ENCODE data around the gene TMEM184A. TPM values are rescaled to one million over a fixed set of nuclear protein-coding genes. Genes with fewer than 3 reads are reported as not detected.

Gene TMEM184A
- total and polyA plus RNA-seq, 2 of the 13 experiments (the other 11 are each of a cell fraction or from before 2014, with no cell fraction given), result 9.5 to 20.4 TPM

DNA sequence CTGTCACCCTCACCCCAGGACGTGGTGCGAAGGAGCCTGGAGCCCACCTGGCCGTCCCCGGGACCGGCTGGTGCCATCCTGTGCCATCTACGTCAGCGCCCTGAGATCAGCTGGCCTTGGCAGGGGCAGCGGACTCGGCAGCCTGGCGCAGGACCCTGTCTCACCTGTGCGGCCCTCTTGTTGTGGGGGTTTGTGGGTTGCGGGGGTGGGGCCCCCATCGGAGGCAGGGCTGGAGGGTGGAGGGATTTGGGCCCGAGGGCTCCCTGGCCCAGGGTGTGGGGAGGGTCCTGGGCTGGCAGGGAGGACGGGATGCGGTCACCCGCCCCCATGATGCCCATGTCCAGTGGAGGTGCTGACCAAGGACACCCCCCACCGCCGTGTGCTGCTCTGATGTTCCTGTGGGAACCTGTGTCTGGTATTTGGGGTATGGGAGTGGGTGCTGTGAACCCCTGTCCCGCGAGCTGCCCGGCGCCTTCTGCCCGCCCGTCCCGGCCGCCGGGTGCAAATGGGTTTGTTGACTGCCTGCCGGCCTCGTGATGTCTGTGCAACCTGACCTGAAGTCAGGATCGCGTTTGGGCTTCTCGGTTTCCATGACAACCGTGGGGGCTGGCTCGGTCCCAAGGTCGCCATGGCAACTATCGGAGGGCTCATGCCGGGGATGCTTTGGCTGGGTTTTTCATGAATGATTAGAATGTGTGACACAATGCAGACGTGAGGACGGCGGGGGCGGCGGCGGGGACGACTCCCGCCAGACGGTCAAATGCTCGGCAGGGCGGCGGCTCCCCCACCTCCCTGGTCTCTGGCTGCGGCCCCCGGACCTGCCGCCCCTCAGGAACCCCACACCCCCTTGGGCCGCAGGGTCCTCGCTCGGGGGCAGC is 18.2 kb downstream of the TMEM184A start (continued):
- 0 out of 2 replicates have a peak, but pooled peaks have one; percentile 1 for TF ChIP-seq ZNF646 (CRISPR knock-in tag; IDR thresholded peaks at IDR 0.05)
- TF ChIP-seq RAD21 (CRISPR knock-in tag; IDR thresholded peaks at IDR 0.05), result 0 out of 2 replicates have a peak, but pooled peaks have one; percentile 7
- peak; percentile 55 for TF ChIP-seq ZFX (CRISPR knock-in tag; IDR thresholded peaks at IDR 0.05; ENCODE audit: low read depth)
- no peak for TF ChIP-seq NCOR1 (IDR thresholded peaks at IDR 0.05; ENCODE audit: borderline replicate concordance, low read length)
- TF ChIP-seq MLX (CRISPR knock-in tag; IDR thresholded peaks at IDR 0.05), result no peak
- 0 out of 2 replicates have a peak, but pooled peaks have one; percentile 35 for TF ChIP-seq ZFP91 (CRISPR knock-in tag; IDR thresholded peaks at IDR 0.05; ENCODE audit: borderline replicate concordance)
- TF ChIP-seq RFX3 (CRISPR knock-in tag; IDR thresholded peaks at IDR 0.05), result peak; percentile 74
- TF ChIP-seq, protein P1, sequence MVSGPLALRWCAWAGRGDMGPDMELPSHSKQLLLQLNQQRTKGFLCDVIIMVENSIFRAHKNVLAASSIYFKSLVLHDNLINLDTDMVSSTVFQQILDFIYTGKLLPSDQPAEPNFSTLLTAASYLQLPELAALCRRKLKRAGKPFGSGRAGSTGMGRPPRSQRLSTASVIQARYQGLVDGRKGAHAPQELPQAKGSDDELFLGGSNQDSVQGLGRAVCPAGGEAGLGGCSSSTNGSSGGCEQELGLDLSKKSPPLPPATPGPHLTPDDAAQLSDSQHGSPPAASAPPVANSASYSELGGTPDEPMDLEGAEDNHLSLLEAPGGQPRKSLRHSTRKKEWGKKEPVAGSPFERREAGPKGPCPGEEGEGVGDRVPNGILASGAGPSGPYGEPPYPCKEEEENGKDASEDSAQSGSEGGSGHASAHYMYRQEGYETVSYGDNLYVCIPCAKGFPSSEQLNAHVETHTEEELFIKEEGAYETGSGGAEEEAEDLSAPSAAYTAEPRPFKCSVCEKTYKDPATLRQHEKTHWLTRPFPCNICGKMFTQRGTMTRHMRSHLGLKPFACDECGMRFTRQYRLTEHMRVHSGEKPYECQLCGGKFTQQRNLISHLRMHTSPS (CRISPR knock-in tag; IDR thresholded peaks at IDR 0.05; ENCODE audit: low read depth), result no peak
- no peak for TF ChIP-seq LCORL (IDR thresholded peaks at IDR 0.05)
- peak; percentile 14; the same call in 1 of the 2 replicates for TF ChIP-seq LCORL (CRISPR knock-in tag; IDR thresholded peaks at IDR 0.05)
- TF ChIP-seq, protein P2, sequence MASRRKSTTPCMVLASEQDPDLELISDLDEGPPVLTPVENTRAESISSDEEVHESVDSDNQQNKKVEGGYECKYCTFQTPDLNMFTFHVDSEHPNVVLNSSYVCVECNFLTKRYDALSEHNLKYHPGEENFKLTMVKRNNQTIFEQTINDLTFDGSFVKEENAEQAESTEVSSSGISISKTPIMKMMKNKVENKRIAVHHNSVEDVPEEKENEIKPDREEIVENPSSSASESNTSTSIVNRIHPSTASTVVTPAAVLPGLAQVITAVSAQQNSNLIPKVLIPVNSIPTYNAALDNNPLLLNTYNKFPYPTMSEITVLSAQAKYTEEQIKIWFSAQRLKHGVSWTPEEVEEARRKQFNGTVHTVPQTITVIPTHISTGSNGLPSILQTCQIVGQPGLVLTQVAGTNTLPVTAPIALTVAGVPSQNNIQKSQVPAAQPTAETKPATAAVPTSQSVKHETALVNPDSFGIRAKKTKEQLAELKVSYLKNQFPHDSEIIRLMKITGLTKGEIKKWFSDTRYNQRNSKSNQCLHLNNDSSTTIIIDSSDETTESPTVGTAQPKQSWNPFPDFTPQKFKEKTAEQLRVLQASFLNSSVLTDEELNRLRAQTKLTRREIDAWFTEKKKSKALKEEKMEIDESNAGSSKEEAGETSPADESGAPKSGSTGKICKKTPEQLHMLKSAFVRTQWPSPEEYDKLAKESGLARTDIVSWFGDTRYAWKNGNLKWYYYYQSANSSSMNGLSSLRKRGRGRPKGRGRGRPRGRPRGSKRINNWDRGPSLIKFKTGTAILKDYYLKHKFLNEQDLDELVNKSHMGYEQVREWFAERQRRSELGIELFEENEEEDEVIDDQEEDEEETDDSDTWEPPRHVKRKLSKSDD (CRISPR knock-in tag; IDR thresholded peaks at IDR 0.05; ENCODE audit: low read depth), result 0 out of 2 replicates have a peak, but pooled peaks have one; percentile 8
- no peak for TF ChIP-seq ZNF335 (CRISPR knock-in tag; IDR thresholded peaks at IDR 0.05)

Measured in HepG2 (cell line).